ENCODE data around the gene GRM7. TPM values are rescaled to one million over a fixed set of nuclear protein-coding genes. Genes with fewer than 3 reads are reported as not detected.

The GRM7 gene
- total RNA-seq, 1 experiment from 2014 or later = not detected

DNA sequence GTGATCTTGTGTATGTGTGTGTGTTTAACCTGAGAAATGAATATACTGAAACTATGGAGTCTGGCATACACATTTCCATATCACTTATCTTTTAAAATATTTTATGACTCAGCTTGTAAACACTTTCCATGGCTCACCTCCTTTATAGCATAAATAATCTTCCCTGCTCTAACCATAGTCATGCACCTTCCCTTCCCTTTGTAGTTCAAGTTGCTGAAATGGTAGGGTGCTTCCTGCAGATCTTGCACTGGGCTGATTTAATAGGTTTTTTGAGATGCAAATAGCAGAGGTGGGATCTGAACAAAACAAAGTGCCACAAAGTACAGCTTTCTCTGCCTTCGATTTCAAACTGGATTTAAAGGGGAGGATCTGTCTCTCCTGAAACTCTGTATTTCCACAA, 928.0 kb downstream of the GRM7 start:
- TF ChIP-seq EZH2 (IDR thresholded peaks at IDR 0.05) (no peak), CBX3 (IDR thresholded peaks at IDR 0.05; ENCODE audit: low read depth) (no peak), EZH2phosphoT487 (IDR thresholded peaks at IDR 0.05; ENCODE audit: borderline replicate concordance) (no peak)
- ATAC-seq (0 out of 2 replicates have a peak, but pooled peaks have one; percentile 43), DNase-seq (ENCODE audit: low read depth, low spot score) (no peak)
- no peaks in the 10 kb centered on the region for H3K27me3 ChIP-seq (ENCODE audit: insufficient read depth, low read length)
- ChIA-PET CTCF (no interaction called here), POLR2A (no interaction called here), RAD21 (ENCODE audit: low non-redundant PET in 1 of 2, low total read pairs in 2 of 2, uncharacterized antibody in 2 of 2, unreplicated experiment in 2 of 2) (no interaction called here)
- H3K36me3 ChIP-seq (ENCODE audit: control insufficient read depth in 1 of 2, insufficient read depth in 2 of 2, low read length in 2 of 2) = no peaks in the 10 kb centered on the region
- no peaks in the 10 kb centered on the region for H3K9me3 ChIP-seq (ENCODE audit: control insufficient read depth in 1 of 2, insufficient read depth in 1 of 2, low read depth in 1 of 2, low read length in 2 of 2)
- H3K4me1 ChIP-seq (ENCODE audit: control insufficient read depth in 1 of 2, insufficient read depth in 2 of 2, low read length in 2 of 2) = peaks cover 22 to 24% of the 10 kb centered on the region in 2 experiments
- no peaks in the 10 kb centered on the region for H4K20me1 ChIP-seq (ENCODE audit: insufficient read depth)
- H3K9me2 ChIP-seq (ENCODE audit: insufficient read depth) = no peaks in the 10 kb centered on the region
- no peak overlapping the region for H3K27ac ChIP-seq (ENCODE audit: low read depth, low read length)
- intact Hi-C loops (cut with micrococcal nuclease) = no loop called here
- no TSS peak for BruUV-seq (replicated peaks)
- no peak overlapping the region for H3K9ac ChIP-seq (ENCODE audit: low read length)
- no peaks in the 10 kb centered on the region for H3K79me2 ChIP-seq (ENCODE audit: insufficient read depth, low read length)
- no peak overlapping the region for H3K4me3 ChIP-seq (replicated peaks in 1 of 2; ENCODE audit: low read depth in 1 of 2, low read length in 2 of 2)
- H3K4me2 ChIP-seq (ENCODE audit: low read length) = peak overlapping the region; percentile 59; the same call in 1 of the 2 replicates
- H2AFZ ChIP-seq (ENCODE audit: low read depth, low read length, poor library complexity, severe bottlenecking) = no peak overlapping the region

DNA sequence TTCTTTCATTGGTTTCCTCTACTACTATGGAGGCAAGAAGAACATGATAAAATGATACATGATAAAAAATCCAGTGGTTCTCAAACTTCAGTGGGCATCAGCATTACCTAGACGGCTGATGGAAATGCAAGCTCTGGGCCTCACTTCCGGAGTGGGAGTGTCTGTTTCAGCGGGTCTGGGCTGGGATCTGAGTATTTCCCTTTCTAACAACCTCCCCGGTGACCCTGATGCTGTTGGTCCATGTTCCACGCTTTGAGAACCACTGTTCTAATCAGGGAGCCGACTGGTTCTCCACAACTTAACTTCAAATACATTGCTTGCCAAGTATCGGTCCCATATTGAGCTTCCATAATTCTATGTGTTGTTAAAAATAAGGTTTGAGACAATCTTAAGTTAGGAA, 928.4 kb downstream of the GRM7 start:
- Histone ChIP-seq H3K4me3 (replicated peaks in 1 of 2; ENCODE audit: low read depth in 1 of 2, low read length in 2 of 2) (no peak overlapping the region), H3K9me2 (ENCODE audit: insufficient read depth) (no peaks in the 10 kb centered on the region), H3K4me1 (ENCODE audit: control insufficient read depth in 1 of 2, insufficient read depth in 2 of 2, low read length in 2 of 2) (peaks cover 22 to 24% of the 10 kb centered on the region in 2 experiments), H3K9ac (ENCODE audit: low read length) (no peak overlapping the region), H3K36me3 (ENCODE audit: control insufficient read depth in 1 of 2, insufficient read depth in 2 of 2, low read length in 2 of 2) (no peaks in the 10 kb centered on the region), H3K79me2 (ENCODE audit: insufficient read depth, low read length) (no peaks in the 10 kb centered on the region), H2AFZ (ENCODE audit: low read depth, low read length, poor library complexity, severe bottlenecking) (no peak overlapping the region), H3K9me3 (ENCODE audit: control insufficient read depth in 1 of 2, insufficient read depth in 1 of 2, low read depth in 1 of 2, low read length in 2 of 2) (no peaks in the 10 kb centered on the region), H3K4me2 (ENCODE audit: low read length) (no peak overlapping the region), H4K20me1 (ENCODE audit: insufficient read depth) (no peaks in the 10 kb centered on the region), H3K27me3 (ENCODE audit: insufficient read depth, low read length) (no peaks in the 10 kb centered on the region), H3K27ac (ENCODE audit: low read depth, low read length) (no peak overlapping the region)
- intact Hi-C loops (cut with micrococcal nuclease) = no loop called here
- no TSS peak for BruUV-seq (replicated peaks)
- ChIA-PET RAD21 (ENCODE audit: low non-redundant PET in 1 of 2, low total read pairs in 2 of 2, uncharacterized antibody in 2 of 2, unreplicated experiment in 2 of 2) (no interaction called here), POLR2A (no interaction called here), CTCF (no interaction called here)
- ATAC-seq = no peak
- TF ChIP-seq RAD21 (IDR thresholded peaks at IDR 0.05; ENCODE audit: low read depth) (no peak), SRF (IDR thresholded peaks at IDR 0.05; ENCODE audit: low read depth) (no peak)
- TF ChIP-seq, protein P1, sequence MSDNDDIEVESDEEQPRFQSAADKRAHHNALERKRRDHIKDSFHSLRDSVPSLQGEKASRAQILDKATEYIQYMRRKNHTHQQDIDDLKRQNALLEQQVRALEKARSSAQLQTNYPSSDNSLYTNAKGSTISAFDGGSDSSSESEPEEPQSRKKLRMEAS (IDR thresholded peaks at IDR 0.05) = no peak
- TF ChIP-seq, protein P2, sequence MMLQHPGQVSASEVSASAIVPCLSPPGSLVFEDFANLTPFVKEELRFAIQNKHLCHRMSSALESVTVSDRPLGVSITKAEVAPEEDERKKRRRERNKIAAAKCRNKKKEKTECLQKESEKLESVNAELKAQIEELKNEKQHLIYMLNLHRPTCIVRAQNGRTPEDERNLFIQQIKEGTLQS (IDR thresholded peaks at IDR 0.05) = no peak
- no peak for DNase-seq (ENCODE audit: low read depth, low spot score)
